Measurements from ENCODE around the gene GRIK4. TPM values are rescaled to one million over a fixed set of nuclear protein-coding genes. Genes with fewer than 3 reads are reported as not detected.

Gene GRIK4
- total RNA-seq, 1 donor from 2014 or later = not detected

DNA sequence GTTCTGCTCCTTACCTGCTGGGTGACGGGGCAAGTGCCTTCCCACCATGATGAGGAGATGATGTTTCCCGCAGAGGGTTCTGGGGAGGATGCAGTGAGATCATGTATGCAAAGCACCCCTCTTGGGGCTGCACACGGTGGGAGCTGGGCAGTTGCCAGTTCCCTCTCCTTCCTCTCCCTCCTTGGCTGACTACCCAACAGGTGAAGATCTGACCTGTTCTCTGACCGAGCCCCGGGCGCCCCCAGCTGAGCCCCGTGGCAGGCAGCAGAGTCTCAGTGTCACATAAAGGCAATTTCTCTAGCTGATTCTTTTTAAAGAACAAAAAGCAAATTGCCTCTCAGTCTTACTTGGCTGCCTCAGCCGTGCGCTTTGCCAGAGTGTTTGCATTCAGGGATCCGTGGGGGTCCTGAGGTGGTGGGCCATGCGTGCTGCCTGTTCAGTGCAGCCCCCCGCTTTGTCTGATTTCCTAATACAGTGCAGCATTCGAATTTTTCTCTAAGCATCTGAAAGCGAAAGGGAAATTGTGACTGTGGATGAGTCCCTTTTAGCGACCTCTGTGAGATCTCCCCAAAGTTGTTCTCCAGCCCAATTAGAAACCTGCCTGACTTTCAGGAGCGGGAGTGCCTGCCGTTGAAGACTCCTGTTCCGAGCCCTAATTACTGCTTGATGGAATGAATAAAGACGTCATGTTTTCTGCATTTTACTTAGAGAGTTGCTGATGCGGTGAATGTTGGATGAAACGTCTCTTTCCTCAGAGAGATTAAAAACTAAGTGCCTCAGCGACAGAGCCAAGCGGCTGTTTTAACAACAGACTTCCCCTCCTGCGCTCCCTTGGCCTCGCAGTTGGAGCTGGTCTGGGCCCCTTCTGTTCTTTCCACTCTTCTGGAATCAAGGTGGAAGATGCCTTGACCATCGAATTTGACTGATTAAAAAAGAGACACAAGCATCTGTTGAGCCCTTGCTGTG lies 86.0 kb downstream of the GRIK4 start:
- H3K27me3 ChIP-seq = no peaks in the 10 kb centered on the region
- H3K27ac ChIP-seq = no peak overlapping the region
- no peaks in the 10 kb centered on the region for H3K9me3 ChIP-seq
- DNase-seq (ENCODE audit: low spot score in 2 of 2) = no peak
- TF ChIP-seq, protein P1, sequence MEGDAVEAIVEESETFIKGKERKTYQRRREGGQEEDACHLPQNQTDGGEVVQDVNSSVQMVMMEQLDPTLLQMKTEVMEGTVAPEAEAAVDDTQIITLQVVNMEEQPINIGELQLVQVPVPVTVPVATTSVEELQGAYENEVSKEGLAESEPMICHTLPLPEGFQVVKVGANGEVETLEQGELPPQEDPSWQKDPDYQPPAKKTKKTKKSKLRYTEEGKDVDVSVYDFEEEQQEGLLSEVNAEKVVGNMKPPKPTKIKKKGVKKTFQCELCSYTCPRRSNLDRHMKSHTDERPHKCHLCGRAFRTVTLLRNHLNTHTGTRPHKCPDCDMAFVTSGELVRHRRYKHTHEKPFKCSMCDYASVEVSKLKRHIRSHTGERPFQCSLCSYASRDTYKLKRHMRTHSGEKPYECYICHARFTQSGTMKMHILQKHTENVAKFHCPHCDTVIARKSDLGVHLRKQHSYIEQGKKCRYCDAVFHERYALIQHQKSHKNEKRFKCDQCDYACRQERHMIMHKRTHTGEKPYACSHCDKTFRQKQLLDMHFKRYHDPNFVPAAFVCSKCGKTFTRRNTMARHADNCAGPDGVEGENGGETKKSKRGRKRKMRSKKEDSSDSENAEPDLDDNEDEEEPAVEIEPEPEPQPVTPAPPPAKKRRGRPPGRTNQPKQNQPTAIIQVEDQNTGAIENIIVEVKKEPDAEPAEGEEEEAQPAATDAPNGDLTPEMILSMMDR (IDR thresholded peaks at IDR 0.05) = no peak
- H3K4me3 ChIP-seq = no peak overlapping the region
- H3K4me1 ChIP-seq = no peaks in the 10 kb centered on the region
- intact Hi-C loops (cut with DNase I) = no loop called here
- no peaks in the 10 kb centered on the region for H3K36me3 ChIP-seq

DNA sequence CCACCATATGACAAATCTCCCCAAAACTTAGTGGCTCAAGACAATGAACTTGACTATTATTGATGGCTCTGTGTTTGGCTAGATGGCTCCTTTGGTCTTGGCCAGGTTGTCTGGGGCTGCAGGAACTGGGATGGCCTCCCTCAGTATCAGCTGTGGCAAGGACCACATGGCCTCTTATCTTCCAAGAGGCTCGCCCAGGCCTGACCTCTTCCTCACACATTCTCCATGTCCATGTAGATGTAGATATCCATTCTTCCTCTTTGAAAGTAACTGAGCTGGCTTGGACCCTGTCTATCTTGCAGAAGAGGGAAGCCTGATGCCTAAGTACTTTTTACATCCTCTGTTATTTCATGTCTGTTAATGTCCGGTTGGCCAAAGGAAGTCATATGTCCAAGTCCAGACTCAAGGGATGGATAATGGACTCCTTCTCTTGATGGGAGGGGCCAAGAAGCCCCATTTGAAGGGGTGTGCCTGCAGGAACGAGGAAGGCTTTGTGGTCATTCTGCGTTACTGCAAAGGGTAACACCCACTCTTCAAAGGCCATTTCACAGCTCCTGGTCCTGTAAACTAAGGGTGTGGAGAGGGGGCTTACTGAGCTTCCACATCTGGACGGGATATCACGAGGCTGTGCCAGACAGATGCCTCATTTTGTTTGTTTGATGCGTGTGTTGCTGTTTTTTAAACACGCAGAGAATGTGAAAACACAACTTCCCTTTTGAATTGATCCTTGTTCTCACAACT lies 87.1 kb downstream of the GRIK4 start:
- no peaks in the 10 kb centered on the region for H3K27me3 ChIP-seq
- H3K27ac ChIP-seq = no peak overlapping the region
- no peaks in the 10 kb centered on the region for H3K4me1 ChIP-seq
- DNase-seq (ENCODE audit: low spot score in 2 of 2) = no peak
- H3K4me3 ChIP-seq = no peak overlapping the region
- H3K9me3 ChIP-seq = no peaks in the 10 kb centered on the region
- intact Hi-C loops (cut with DNase I) = no loop called here
- no peaks in the 10 kb centered on the region for H3K36me3 ChIP-seq
- TF ChIP-seq, protein P1 (IDR thresholded peaks at IDR 0.05) = no peak

GRCh38 chr11:120599816-120600420 lies 88.4 kb downstream of the GRIK4 start:
- intact Hi-C loops (cut with DNase I) = no loop called here
- TF ChIP-seq, protein P1 (IDR thresholded peaks at IDR 0.05) = no peak
- Histone ChIP-seq H3K27me3 (no peaks in the 10 kb centered on the region), H3K36me3 (no peaks in the 10 kb centered on the region), H3K4me1 (no peaks in the 10 kb centered on the region), H3K4me3 (no peak overlapping the region), H3K9me3 (no peaks in the 10 kb centered on the region), H3K27ac (no peak overlapping the region)
- no peak for DNase-seq (ENCODE audit: low spot score in 2 of 2)

DNA sequence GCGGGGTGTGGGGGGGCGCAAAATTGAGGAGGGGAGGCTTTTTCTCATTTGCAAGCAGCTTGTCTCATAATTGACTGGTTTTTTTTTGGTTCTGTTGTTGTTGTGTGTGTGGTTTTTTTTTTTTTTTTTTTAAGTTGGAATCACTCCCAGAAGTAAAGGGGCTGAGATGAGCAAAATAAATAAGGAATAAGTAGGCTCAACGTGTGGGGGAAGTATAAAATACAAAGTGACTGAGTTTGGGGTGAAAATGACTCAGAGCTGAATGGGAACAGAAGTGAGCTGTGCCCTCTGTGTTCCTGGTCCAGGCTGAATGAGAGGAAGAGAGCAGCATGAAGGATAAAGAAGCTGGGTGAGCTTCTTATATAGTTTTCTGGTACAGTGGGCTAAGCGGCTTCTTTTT lies 90.0 kb downstream of the GRIK4 start:
- Histone ChIP-seq H3K27ac (no peak overlapping the region), H3K36me3 (no peaks in the 10 kb centered on the region), H3K4me3 (no peak overlapping the region), H3K27me3 (no peaks in the 10 kb centered on the region), H3K9me3 (no peaks in the 10 kb centered on the region), H3K4me1 (no peaks in the 10 kb centered on the region)
- TF ChIP-seq, protein P1 (IDR thresholded peaks at IDR 0.05) = no peak
- no peak for DNase-seq (ENCODE audit: low spot score in 2 of 2)
- intact Hi-C loops (cut with DNase I) = no loop called here

DNA sequence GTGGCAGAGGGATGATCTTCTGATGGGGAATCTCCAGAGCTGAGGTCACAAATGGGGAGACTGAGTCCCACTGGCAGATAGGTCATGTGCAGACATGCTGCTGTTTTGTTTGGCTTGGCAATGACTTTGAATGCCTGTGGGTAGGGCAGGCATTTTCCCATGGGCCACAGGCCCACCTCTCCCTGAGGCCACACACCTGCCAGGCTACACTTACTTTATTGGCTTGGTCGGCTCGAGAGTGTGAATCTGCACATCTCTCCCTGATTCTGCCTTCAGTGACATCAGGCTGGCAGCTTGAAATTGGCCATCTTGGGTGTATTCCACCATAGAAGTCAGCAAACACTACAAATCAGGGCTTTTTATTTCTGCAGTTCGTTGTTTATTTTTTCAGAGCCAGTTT lies 91.5 kb downstream of the GRIK4 start:
- Histone ChIP-seq H3K27ac (no peak overlapping the region), H3K4me1 (no peaks in the 10 kb centered on the region), H3K27me3 (no peaks in the 10 kb centered on the region), H3K36me3 (no peaks in the 10 kb centered on the region), H3K9me3 (no peaks in the 10 kb centered on the region), H3K4me3 (no peak overlapping the region)
- intact Hi-C loops (cut with DNase I) = no loop called here
- TF ChIP-seq, protein P1 (IDR thresholded peaks at IDR 0.05) = no peak
- no peak for DNase-seq (ENCODE audit: low spot score in 2 of 2)
